Common myeloid progenitor, CD34-positive (primary cell): Measurements from ENCODE around the gene SLC16A9. TPM values are rescaled to one million over a fixed set of nuclear protein-coding genes. Genes with fewer than 3 reads are reported as not detected.
A peak's percentile ranks its signal among the peaks of the same experiment; 100 is the strongest.

Source experiments
- CTCF ChIA-PET: fragments of 350-600 bp; sonication (Branson Sonifier 250); formaldehyde crosslinking; loops from one replicate; lab custom pipeline; 2021; ENCODE audit warnings: antibody characterized with exemption; lab: Charles Lee
- POLR2A ChIA-PET: fragments of 350-600 bp; sonication (Branson Sonifier 250); formaldehyde crosslinking; loops from one replicate; lab custom pipeline; 2021; ENCODE audit warnings: antibody characterized with exemption; lab: Charles Lee
- DNase-seq, 3 donors: peaks; one replicate each; pipeline versions ENCODE4 v3.0.0 to v3.0.0-alpha.2; 2013
- H3K27ac ChIP-seq, 2 experiments: 1 replicate in 1 of 2; 2 replicates in 1 of 2; pipeline ENCODE4 v1.7.0; 2013; ENCODE audit warnings: inconsistent platforms in 2 of 2, low read length in 2 of 2, mild to moderate bottlenecking in 2 of 2, low read depth in 1 of 2, moderate library complexity in 1 of 2; ENCODE audit not compliant: severe bottlenecking in 2 of 2, insufficient read depth in 1 of 2, poor library complexity in 1 of 2
- H3K27me3 ChIP-seq, 5 experiments: replicated peaks in 2 of 5; 1 replicate in 3 of 5; 2 replicates in 2 of 5; pipeline versions ENCODE4 v1.6.1 to v1.7.0; 2013; ENCODE audit warnings: low read length in 4 of 5, mild to moderate bottlenecking in 2 of 5, moderate library complexity in 2 of 5, inconsistent platforms in 1 of 5; ENCODE audit not compliant: insufficient read depth in 5 of 5, control insufficient read depth in 4 of 5
- H3K36me3 ChIP-seq, 4 experiments: 1 replicate in 2 of 4; 2 replicates in 2 of 4; pipeline versions ENCODE4 v1.6.1 to v1.7.0; 2013; ENCODE audit warnings: low read length in 3 of 4, control low read depth in 1 of 4, mild to moderate bottlenecking in 1 of 4; ENCODE audit not compliant: control insufficient read depth in 4 of 4, insufficient read depth in 4 of 4
- H3K4me1 ChIP-seq, 4 experiments: 1 replicate in 3 of 4; 2 replicates in 1 of 4; pipeline versions ENCODE4 v1.6.1 to v1.7.1; 2013; ENCODE audit warnings: low read length in 3 of 4, mild to moderate bottlenecking in 3 of 4, control low read depth in 1 of 4, inconsistent platforms in 1 of 4, moderate library complexity in 1 of 4; ENCODE audit not compliant: control insufficient read depth in 4 of 4, insufficient read depth in 4 of 4; ENCODE audit errors: control extremely low read depth in 1 of 4
- H3K4me3 ChIP-seq, 7 experiments: 1 replicate in 4 of 7; 2 replicates in 3 of 7; pipeline versions ENCODE4 v1.5.1 to v1.7.0; 2013; ENCODE audit warnings: mild to moderate bottlenecking in 7 of 7, low read length in 6 of 7, moderate library complexity in 6 of 7, inconsistent platforms in 2 of 7, low read depth in 2 of 7, control low read depth in 1 of 7; ENCODE audit not compliant: insufficient read depth in 4 of 7, control insufficient read depth in 1 of 7; ENCODE audit errors: extremely low read depth in 1 of 7
- H3K9me3 ChIP-seq, 5 experiments: 1 replicate in 4 of 5; 2 replicates in 1 of 5; pipeline versions ENCODE4 v1.6.1 to v1.7.1; 2013; ENCODE audit warnings: low read length in 4 of 5, mild to moderate bottlenecking in 2 of 5, inconsistent platforms in 1 of 5, low read depth in 1 of 5, moderate library complexity in 1 of 5; ENCODE audit not compliant: control insufficient read depth in 4 of 5, insufficient read depth in 2 of 5; ENCODE audit errors: control extremely low read depth in 1 of 5
- WGBS: methylation state at CpG from one replicate; pipeline ENCODE4 v1.1.5; 2013; ENCODE audit not compliant: insufficient coverage; 5-methylcytosine and 5-hydroxymethylcytosine counted together
- polyA plus RNA-seq: library from polyadenylated mRNA; unstranded; fragments of 120-200 nt; gene quantifications from one replicate; pipeline ENCODE4 v1.2.1, GENCODE V29; 2013

The SLC16A9 gene, protein sequence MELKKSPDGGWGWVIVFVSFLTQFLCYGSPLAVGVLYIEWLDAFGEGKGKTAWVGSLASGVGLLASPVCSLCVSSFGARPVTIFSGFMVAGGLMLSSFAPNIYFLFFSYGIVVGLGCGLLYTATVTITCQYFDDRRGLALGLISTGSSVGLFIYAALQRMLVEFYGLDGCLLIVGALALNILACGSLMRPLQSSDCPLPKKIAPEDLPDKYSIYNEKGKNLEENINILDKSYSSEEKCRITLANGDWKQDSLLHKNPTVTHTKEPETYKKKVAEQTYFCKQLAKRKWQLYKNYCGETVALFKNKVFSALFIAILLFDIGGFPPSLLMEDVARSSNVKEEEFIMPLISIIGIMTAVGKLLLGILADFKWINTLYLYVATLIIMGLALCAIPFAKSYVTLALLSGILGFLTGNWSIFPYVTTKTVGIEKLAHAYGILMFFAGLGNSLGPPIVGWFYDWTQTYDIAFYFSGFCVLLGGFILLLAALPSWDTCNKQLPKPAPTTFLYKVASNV
- 1.7 TPM for polyA plus RNA-seq

DNA sequence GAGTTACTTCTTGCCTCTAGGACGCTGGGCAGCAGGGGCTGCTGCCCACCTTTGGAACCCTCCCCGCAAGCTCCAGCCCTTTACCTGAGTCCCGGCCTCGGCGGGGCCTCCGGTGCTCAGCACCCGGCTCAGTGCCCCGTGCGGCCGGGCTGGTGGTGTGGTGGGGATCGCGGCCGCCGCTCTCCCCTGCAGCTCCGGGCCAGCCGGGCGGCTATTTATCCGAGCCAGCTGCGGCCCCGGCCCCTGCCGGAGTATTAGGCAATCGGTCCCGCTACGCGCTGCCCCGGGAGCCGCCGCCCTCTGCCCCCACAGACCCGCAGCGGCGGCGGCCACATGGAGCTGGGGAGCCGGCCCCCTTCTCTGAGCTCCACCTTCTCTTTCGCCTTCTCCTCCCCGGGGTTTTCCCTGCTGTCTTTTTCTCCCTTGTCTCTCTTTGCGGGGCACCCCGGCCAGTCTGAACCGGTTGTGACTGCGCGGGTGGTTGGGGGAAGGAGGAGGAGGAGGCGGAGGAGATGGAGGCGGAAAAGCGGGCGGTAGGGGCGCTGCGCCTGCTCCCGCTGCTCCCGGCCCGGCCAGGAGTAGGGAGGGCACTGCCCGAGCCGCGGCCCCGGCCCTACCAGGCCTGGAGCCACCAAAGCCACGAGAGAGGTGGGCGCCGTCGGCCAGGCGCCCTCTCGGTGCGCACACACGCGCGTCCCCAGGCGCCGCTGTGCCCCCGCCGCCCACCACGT, at the start of gene SLC16A9:
TSS of gene SLC16A9 (minus strand) at position 456 of the 731 bp plus-strand sequence. CDS start 25,559 bp downstream, outside the sequence.
- no peaks in the 10 kb centered on the region for H3K9me3 ChIP-seq
- 0% methylated on average over 42 of the region's 68 CpGs for WGBS
- H3K4me1 ChIP-seq: peaks cover 0 to 19% (median 18%) of the 10 kb centered on the region in 4 experiments
- peaks cover 0 to 15% (median 4%) of the 10 kb centered on the region in 5 experiments for H3K27me3 ChIP-seq
- ChIA-PET POLR2A (no interaction called here), CTCF (interaction anchor here (0.7 to 1.3 kb wide), 6 partner anchors 8 to 122 kb away, joined by 3 to 4 read pairs (median 3); no protein-coding TSS in a partner anchor)
- H3K4me3 ChIP-seq: peak within 1 kb of the TSS; percentile 56 to 83 (median 67)
- peak; percentile 38 to 78 (median 73) for DNase-seq
- no peak within 1 kb of the TSS for H3K27ac ChIP-seq
- no peaks in the 10 kb centered on the region for H3K36me3 ChIP-seq

DNA sequence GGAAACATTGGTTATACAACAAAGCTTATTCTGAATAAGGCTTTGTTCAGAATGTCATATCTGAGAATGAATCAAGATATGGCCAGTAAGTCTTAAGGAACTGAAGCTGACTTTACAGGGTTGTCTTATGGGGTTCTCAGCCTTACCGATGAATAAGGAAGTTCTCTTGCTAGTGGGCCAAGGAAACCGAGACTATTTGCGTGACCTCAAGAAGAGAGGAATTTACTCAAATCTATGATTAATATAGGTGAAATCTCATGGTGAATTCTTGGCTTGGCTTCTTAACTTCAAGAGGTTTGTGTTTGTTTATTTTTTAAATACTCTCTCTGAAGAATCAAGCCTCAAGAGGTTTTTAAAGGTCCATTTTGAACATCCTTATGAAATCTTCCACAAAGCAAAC, 48.3 kb upstream of the SLC16A9 start:
- Histone ChIP-seq H3K27me3 (no peaks in the 10 kb centered on the region), H3K4me1 (no peaks in the 10 kb centered on the region), H3K36me3 (no peaks in the 10 kb centered on the region), H3K4me3 (no peak overlapping the region), H3K27ac (no peak overlapping the region), H3K9me3 (peaks cover 0 to 3% (median 0%) of the 10 kb centered on the region in 5 experiments)
- POLR2A ChIA-PET: no interaction called here
- CTCF ChIA-PET: no interaction called here
- DNase-seq: no peak
- WGBS: 100% methylated on average over 1 of the region's 3 CpGs

DNA sequence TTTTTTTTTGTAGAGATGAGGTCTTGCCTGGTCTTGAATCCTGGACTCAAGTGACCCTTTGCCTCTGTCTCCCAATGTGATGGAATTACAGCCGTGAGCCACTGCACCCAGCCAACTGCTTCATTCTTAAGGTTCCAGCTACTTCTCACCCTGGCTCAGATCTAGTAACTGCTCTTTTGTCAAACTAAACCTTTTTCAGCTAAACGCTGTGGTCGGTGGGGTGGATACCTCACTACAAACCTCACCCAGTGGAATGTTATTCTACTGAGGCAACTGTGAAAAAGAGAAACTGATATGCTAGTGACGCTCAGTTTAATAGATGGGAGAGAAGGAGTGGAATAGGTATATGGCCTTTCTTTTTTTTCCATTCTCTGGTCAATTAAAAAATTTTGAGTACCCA, 45.3 kb upstream of the SLC16A9 start:
- ChIA-PET POLR2A (interaction anchor here (0.6 kb wide), 1 partner anchor 19 kb away, joined by 3 read pairs; no protein-coding TSS in a partner anchor), CTCF (no interaction called here)
- Histone ChIP-seq H3K4me3 (no peak overlapping the region), H3K36me3 (no peaks in the 10 kb centered on the region), H3K4me1 (no peaks in the 10 kb centered on the region), H3K27ac (no peak overlapping the region), H3K9me3 (peaks cover 0 to 3% (median 0%) of the 10 kb centered on the region in 5 experiments), H3K27me3 (no peaks in the 10 kb centered on the region)
- WGBS: 100% methylated on average over 3 of the region's 4 CpGs
- no peak for DNase-seq

DNA sequence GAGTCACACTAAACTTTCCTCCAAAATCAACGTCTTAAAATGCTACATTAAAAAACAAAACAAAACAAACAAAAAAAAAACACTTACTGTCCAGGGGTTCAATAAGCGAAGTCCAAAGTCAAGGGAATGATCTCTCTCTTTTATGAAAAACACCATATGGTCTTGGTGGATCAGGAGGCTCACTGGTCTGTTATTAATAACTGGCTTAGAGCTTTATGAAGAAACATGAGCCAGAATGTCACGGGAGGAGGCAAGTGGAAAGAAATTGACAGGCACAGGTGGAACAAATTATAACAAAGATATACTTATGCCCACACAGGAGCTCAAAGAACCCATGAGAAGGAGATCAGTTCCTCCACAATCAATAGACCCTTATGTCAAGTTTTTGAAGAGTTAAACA, 43.6 kb upstream of the SLC16A9 start, which contains the start of gene MRLN:
TSS of gene MRLN (minus strand) at position 189 of the 400 bp plus-strand sequence.
- Histone ChIP-seq H3K4me1 (no peaks in the 10 kb centered on the region), H3K9me3 (no peaks in the 10 kb centered on the region), H3K36me3 (no peaks in the 10 kb centered on the region), H3K27me3 (no peaks in the 10 kb centered on the region), H3K4me3 (no peak within 1 kb of the TSS), H3K27ac (no peak within 1 kb of the TSS)
- ChIA-PET CTCF (no interaction called here), POLR2A (no interaction called here)
- WGBS: 100% methylated on average over 1 of the region's 3 CpGs
- DNase-seq: no peak

DNA sequence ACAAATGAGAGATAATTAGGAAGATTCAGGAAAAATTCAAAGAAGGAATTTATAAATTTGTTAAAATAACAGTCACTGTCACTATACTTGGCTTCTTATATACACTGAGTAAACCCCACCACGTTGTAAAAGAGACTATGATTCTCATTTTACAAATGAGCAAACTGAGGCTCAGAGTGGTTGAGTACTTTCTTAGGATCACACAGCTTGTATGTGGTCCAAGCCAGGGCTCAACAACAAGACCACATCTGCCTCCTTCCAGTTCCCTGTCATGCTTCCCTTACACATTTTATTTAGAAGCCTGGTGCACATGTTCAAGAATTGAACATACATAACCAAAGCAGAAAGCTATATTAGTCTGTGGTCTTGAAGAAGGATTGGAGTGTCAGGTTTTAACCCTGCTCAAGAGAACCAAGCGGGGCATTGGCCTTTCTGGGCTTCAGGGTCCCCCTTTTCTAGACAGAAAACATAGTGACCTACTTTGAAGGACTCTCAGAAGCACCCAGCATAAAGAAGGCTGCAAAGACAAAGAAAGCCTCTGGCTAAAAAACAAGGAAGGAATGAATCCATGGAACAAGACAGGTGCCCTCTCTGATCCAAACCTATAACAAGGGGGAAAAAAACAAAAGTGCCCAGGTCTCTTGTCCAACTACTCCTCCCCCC, 42.8 kb upstream of the SLC16A9 start:
- ChIA-PET POLR2A (no interaction called here), CTCF (no interaction called here)
- Histone ChIP-seq H3K4me1 (no peaks in the 10 kb centered on the region), H3K36me3 (no peaks in the 10 kb centered on the region), H3K27ac (no peak overlapping the region), H3K27me3 (no peaks in the 10 kb centered on the region), H3K9me3 (no peaks in the 10 kb centered on the region), H3K4me3 (no peak overlapping the region)
- WGBS: 100% methylated on average over 1 of the region's 2 CpGs
- no peak for DNase-seq

DNA sequence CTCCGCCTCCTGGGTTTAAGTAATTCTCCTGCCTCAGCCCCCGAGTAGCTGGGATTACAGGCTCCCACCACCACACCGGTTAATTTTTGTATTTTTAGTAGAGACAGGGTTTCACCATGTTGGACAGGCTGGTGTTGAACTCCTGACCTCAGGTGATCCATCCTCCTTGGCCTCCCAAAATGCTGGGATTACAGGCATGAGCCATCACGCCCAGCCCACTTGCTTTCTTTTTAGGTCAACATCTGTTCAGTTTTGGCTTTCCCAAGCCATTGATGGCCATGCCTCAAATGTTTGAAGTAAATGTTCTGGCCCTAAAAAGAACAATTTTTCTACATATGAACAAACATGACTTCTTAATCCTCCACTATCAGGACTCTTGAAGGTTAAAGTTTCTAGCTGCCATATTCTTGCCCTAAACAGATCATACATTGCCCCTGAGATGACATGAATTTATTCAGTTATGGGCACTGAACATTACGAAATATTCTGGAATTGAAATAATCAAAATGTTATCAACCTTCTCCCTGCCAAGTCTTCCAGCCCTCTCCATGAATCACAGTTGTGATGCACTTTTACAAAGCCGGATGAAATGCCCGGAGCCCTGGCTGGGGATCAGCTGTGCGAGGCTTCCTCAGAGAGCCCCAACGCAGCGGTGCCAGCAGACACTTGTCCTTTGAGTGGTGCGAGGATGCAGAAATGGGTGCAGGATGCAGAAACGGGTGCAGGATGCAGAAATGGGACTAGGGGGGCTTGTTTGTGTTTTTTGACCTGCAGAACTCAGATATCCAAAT, 40.7 kb upstream of the SLC16A9 start:
- Histone ChIP-seq H3K4me3 (no peak overlapping the region), H3K36me3 (no peaks in the 10 kb centered on the region), H3K27ac (no peak overlapping the region), H3K27me3 (no peaks in the 10 kb centered on the region), H3K4me1 (no peaks in the 10 kb centered on the region), H3K9me3 (no peaks in the 10 kb centered on the region)
- no peak for DNase-seq
- WGBS: 95% methylated on average over 9 of the region's 12 CpGs
- CTCF ChIA-PET: no interaction called here
- POLR2A ChIA-PET: no interaction called here
